ENCODE data around the gene GGA1.

DNA sequence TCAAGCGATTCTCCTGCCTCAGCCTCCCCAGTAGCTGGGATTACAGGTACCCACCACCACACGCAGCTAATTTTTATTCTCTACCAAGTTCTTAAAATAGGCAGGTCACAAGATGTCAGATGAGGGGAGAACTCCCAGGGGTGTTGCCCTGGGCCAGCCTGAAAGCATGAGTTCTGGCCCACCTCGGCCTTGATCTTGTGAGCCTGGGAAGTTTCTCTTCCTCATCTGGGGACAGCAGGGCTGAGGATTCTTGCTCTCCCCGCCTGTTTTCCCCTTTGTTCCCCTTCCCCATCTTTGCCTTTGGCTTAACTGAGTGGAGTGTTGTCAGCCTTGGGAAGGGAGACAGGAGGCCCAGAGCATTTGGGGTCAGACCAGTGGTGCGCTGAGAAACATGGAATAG, 53.4 kb downstream of the GGA1 start:
- TF ChIP-seq POLR2A (IDR thresholded peaks at IDR 0.05; ENCODE audit: low read depth), result no peak
- TF ChIP-seq, protein P1, sequence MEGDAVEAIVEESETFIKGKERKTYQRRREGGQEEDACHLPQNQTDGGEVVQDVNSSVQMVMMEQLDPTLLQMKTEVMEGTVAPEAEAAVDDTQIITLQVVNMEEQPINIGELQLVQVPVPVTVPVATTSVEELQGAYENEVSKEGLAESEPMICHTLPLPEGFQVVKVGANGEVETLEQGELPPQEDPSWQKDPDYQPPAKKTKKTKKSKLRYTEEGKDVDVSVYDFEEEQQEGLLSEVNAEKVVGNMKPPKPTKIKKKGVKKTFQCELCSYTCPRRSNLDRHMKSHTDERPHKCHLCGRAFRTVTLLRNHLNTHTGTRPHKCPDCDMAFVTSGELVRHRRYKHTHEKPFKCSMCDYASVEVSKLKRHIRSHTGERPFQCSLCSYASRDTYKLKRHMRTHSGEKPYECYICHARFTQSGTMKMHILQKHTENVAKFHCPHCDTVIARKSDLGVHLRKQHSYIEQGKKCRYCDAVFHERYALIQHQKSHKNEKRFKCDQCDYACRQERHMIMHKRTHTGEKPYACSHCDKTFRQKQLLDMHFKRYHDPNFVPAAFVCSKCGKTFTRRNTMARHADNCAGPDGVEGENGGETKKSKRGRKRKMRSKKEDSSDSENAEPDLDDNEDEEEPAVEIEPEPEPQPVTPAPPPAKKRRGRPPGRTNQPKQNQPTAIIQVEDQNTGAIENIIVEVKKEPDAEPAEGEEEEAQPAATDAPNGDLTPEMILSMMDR (IDR thresholded peaks at IDR 0.05), result no peak
- TF ChIP-seq EP300 (IDR thresholded peaks at IDR 0.05), result no peak
- no peak for TF ChIP-seq POLR2AphosphoS5 (IDR thresholded peaks at IDR 0.05)
